T-helper 17 cell (primary cell): ENCODE data around the gene PNCK. TPM values are rescaled to one million over a fixed set of nuclear protein-coding genes. Genes with fewer than 3 reads are reported as not detected.
A peak's percentile ranks its signal among the peaks of the same experiment; 100 is the strongest.
"Not testable (repeated sequence)": the region's sequence is repeated elsewhere in the genome, so short reads cannot be mapped to it uniquely, and the experiment has no call there.

Experiments used
- ATAC-seq: fragments of 150-1000 bp; cut with Tn5 transposase; 2 replicates; pipeline ENCODE4 v1.10.0; 2021; ENCODE audit warnings: mild to moderate bottlenecking, moderate library complexity
- DNase-seq, 3 donors: peaks; one replicate each; pipeline versions ENCODE4 v3.0.0 to v3.0.0-alpha.2; 2020 to 2021
- H3K9me3 ChIP-seq: one replicate; pipeline ENCODE4 v1.7.0; 2013; ENCODE audit warnings: low read length, mild to moderate bottlenecking; ENCODE audit not compliant: control insufficient read depth, poor library complexity, severe bottlenecking
- H3K27ac Mint-ChIP-seq: one replicate; pipeline ENCODE4 v1.8.0; 2022; ENCODE audit warnings: mild to moderate bottlenecking, moderate library complexity, mixed read lengths
- H3K27me3 Mint-ChIP-seq: one replicate; pipeline ENCODE4 v1.8.0; 2022; ENCODE audit warnings: mixed read lengths
- H3K36me3 Mint-ChIP-seq: one replicate; pipeline ENCODE4 v1.8.0; 2022; ENCODE audit warnings: low read depth, mixed read lengths
- H3K4me1 Mint-ChIP-seq: one replicate; pipeline ENCODE4 v1.8.0; 2022; ENCODE audit warnings: mild to moderate bottlenecking, mixed read lengths
- H3K4me3 Mint-ChIP-seq: one replicate; pipeline ENCODE4 v1.8.0; 2022; ENCODE audit warnings: mild to moderate bottlenecking, moderate library complexity, mixed read lengths
- total RNA-seq, 4 donors: library from RNA in 2 of 4; stranded (reverse) in 2 of 4; gene quantifications; one replicate each; pipeline ENCODE4 v1.2.3 and lab custom pipeline; 2022 to 2026

The PNCK gene
- total RNA-seq, 2 donors from 2014 or later, result 0.72 TPM; not detected in 1

GRCh38 chrX:153694687-153695270, 21.2 kb upstream of the PNCK start:
- DNase-seq (no peak), ATAC-seq (no peak)
- Mint-ChIP-seq H3K36me3 (no peaks in the 10 kb centered on the region), H3K4me3 (no peak overlapping the region), H3K27ac (no peak overlapping the region), H3K27me3 (no peaks in the 10 kb centered on the region), H3K4me1 (peaks cover 5% of the 10 kb centered on the region)
- H3K9me3 ChIP-seq, result no peaks in the 10 kb centered on the region

DNA sequence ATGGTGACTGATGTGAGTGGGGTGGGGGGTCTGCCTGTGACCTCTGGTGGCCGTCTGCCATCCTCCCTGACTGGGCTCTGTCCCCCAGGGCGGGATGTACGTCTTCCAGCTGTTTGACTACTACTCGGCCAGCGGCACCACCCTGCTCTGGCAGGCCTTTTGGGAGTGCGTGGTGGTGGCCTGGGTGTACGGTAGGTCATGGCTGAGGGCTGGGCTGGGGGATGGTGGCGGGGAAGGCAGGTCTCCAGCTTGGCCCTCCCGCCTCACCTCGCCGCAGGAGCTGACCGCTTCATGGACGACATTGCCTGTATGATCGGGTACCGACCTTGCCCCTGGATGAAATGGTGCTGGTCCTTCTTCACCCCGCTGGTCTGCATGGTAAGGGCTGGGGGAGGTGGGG, 20.6 kb upstream of the PNCK start:
- H3K27ac Mint-ChIP-seq, H3K9me3 ChIP-seq, DNase-seq, ATAC-seq, H3K27me3 Mint-ChIP-seq, H3K4me1 Mint-ChIP-seq, H3K4me3 Mint-ChIP-seq, H3K36me3 Mint-ChIP-seq: not testable (repeated sequence)

DNA sequence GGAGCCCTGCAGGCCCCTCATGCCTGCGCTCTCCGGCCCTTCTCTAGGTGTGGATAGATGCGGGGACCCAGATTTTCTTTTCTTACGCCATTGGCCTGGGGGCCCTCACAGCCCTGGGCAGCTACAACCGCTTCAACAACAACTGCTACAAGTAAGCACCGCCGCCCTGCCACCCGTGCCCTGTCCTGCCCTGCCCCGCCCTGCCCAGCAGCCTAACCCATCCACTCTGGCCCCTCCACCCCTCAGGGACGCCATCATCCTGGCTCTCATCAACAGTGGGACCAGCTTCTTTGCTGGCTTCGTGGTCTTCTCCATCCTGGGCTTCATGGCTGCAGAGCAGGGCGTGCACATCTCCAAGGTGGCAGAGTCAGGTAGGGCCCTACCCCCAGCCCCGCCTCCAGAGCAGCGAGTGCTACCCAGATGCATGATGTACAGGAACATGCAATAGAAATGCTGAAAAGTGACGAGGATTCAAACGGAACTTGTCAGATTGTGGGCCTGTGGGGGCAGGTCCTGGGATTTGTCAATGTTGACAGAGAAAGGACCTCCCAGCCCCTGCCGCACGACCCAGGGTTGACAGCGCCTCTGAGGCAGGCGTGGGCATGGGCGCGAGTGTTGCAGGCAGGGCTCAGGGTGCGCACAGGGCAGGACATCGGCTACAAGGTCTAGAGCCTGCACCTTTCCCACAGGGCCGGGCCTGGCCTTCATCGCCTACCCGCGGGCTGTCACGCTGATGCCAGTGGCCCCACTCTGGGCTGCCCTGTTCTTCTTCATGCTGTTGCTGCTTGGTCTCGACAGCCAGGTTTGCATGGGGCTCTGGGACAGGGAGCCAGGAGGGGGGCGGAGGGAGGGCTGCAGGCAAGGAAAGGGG, 19.8 kb upstream of the PNCK start:
- Mint-ChIP-seq H3K27me3 (no peaks in the 10 kb centered on the region), H3K4me1 (peaks cover 5% of the 10 kb centered on the region), H3K36me3 (no peaks in the 10 kb centered on the region), H3K27ac (no peak overlapping the region), H3K4me3 (no peak overlapping the region)
- ATAC-seq (no peak), DNase-seq (no peak)
- no peaks in the 10 kb centered on the region for H3K9me3 ChIP-seq

GRCh38 chrX:153692611-153693156, 19.1 kb upstream of the PNCK start:
- H3K9me3 ChIP-seq, result no peaks in the 10 kb centered on the region
- Mint-ChIP-seq H3K27ac (no peak overlapping the region), H3K27me3 (no peaks in the 10 kb centered on the region), H3K4me3 (no peak overlapping the region), H3K4me1 (peaks cover 5% of the 10 kb centered on the region), H3K36me3 (no peaks in the 10 kb centered on the region)
- no peak for DNase-seq
- no peak for ATAC-seq

DNA sequence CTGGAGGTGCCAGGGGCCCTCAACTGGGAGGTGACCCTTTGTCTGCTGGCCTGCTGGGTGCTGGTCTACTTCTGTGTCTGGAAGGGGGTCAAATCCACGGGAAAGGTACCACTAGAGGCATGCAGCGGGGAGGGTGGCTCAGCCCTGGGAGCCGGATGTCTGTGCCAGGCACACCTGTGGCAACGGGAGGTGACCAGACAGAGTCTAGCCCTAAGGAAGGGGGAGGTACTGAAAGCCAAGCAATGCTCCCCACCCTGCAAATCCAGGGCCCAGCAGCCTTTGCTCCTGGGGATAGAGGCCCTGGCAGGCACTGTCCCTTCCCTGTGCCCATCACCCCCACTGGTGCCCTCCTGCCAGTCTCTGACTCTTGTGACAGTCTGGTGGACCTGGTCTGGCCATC, 18.4 kb upstream of the PNCK start:
- Mint-ChIP-seq H3K27me3 (no peaks in the 10 kb centered on the region), H3K36me3 (no peaks in the 10 kb centered on the region), H3K27ac (no peak overlapping the region)

DNA sequence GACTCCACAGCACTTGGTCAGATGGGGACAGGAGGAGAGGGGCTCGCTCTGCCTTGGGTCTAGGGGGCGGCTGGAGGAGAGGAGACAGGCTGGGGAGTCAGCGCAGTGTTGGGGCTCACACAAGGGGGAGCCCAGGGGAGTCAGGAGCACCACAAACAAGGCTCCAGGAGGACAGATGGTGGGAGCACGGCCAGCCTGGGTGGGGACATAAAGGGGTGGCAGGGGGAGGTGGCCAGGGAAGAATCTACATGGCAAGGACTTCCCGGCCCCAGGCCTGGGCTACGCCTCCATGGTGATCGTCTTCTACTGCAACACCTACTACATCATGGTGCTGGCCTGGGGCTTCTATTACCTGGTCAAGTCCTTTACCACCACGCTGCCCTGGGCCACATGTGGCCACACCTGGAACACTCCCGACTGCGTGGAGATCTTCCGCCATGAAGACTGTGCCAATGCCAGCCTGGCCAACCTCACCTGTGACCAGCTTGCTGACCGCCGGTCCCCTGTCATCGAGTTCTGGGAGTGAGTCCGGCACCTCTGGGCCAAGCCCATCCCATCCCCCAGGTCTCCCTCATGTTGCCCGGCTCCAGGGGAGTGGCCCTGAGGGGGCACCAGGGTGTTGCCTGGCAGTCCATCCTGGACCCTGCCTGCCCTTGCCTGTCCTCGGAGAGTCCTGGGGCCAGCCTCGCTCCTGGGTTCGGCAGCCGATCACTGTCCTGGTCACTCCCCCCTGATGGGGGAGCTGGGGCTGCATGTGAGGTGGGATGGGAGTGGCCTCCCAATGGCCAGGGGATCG, 17.6 kb upstream of the PNCK start:
- not testable (repeated sequence) for ATAC-seq

More for the DNA sequence above, 18.4 kb upstream of the PNCK start:
- DNase-seq, result no peak
- no peak for ATAC-seq
- no peaks in the 10 kb centered on the region for H3K9me3 ChIP-seq
- Mint-ChIP-seq H3K4me3 (no peak overlapping the region), H3K4me1 (peaks cover 5% of the 10 kb centered on the region)

DNA sequence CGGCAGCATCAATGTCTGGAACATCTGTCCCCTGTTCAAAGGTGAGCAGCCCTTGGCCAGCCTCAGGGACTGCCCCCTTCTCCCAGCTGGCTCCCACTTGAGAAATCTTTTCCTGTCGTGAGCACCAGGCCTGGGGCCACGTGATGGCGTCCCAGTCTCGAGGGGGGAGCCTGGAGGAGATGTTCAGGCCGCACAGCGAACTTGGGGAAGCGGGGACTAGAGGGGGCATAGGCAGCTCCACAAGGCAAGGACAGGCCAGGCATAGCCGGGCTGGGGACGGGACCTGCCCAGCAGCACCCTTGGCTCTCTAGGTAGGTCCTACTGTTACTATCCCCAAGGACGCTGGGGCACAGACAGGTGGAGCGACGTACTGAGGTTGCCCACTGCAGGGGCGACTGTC, 16.9 kb upstream of the PNCK start:
- ATAC-seq, result no peak
- Mint-ChIP-seq H3K27me3 (no peaks in the 10 kb centered on the region), H3K36me3 (no peaks in the 10 kb centered on the region), H3K4me1 (peaks cover 5% of the 10 kb centered on the region), H3K27ac (no peak overlapping the region), H3K4me3 (no peak overlapping the region)
- no peak for DNase-seq
- H3K9me3 ChIP-seq, result no peaks in the 10 kb centered on the region

More for the DNA sequence above, 17.6 kb upstream of the PNCK start:
- not testable (repeated sequence) for H3K9me3 ChIP-seq, H3K4me1 Mint-ChIP-seq, H3K27me3 Mint-ChIP-seq, H3K4me3 Mint-ChIP-seq, DNase-seq, H3K27ac Mint-ChIP-seq, H3K36me3 Mint-ChIP-seq

GRCh38 chrX:153689654-153690465, 16.2 kb upstream of the PNCK start:
- Mint-ChIP-seq H3K36me3 (no peaks in the 10 kb centered on the region), H3K27ac (no peak overlapping the region)
- no peak for DNase-seq

GRCh38 chrX:153688911-153689590, 15.4 kb upstream of the PNCK start:
- Mint-ChIP-seq H3K36me3 (no peaks in the 10 kb centered on the region), H3K4me1 (peaks cover 5% of the 10 kb centered on the region), H3K4me3 (no peak overlapping the region), H3K27me3 (no peaks in the 10 kb centered on the region), H3K27ac (no peak overlapping the region)
- no peak for ATAC-seq
- no peaks in the 10 kb centered on the region for H3K9me3 ChIP-seq
- DNase-seq, result no peak

More at GRCh38 chrX:153689654-153690465, 16.2 kb upstream of the PNCK start:
- Mint-ChIP-seq H3K4me3 (peak overlapping the region; percentile 7), H3K4me1 (peaks cover 5% of the 10 kb centered on the region), H3K27me3 (no peaks in the 10 kb centered on the region)
- no peak for ATAC-seq
- H3K9me3 ChIP-seq, result no peaks in the 10 kb centered on the region

DNA sequence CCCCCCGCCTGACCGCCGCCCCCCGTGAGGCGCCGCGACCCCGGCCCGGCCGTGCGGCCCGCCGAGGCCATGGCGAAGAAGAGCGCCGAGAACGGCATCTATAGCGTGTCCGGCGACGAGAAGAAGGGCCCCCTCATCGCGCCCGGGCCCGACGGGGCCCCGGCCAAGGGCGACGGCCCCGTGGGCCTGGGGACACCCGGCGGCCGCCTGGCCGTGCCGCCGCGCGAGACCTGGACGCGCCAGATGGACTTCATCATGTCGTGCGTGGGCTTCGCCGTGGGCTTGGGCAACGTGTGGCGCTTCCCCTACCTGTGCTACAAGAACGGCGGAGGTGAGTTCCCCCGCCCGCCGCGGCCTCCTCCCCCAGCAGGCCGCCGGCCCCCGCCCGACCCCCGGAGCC, 14.9 kb upstream of the PNCK start:
- Mint-ChIP-seq H3K27ac (no peak overlapping the region), H3K36me3 (no peaks in the 10 kb centered on the region), H3K4me3 (no peak overlapping the region), H3K4me1 (peaks cover 5% of the 10 kb centered on the region), H3K27me3 (no peaks in the 10 kb centered on the region)
- H3K9me3 ChIP-seq, result no peaks in the 10 kb centered on the region
- ATAC-seq, result no peak
- no peak for DNase-seq

DNA sequence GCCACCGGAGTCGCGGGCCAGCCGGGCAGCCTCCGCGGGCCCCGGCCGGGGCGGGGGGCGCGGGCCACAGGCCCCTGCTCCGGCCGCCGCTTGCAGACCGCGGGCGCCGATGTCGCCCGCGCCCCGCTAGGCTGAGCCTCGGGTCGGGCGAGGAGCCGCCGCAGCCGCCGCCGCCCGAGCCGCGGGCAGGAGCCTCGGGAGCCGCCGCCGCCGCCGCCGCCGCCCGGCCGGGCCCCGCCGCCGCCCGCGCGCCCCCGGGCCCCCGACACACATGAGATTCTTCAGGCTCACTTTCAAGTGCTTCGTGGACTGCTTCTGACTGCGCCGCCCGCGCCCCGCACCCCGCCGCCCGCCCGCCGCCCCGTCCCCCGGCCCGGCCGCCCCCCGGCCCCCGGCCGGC, 14.5 kb upstream of the PNCK start:
- peak; percentile 47 for ATAC-seq
- no peak overlapping the region for H3K4me3 Mint-ChIP-seq
- H3K27me3 Mint-ChIP-seq, result no peaks in the 10 kb centered on the region
- no peak for DNase-seq
- no peak overlapping the region for H3K27ac Mint-ChIP-seq
- H3K9me3 ChIP-seq, result no peaks in the 10 kb centered on the region
- H3K36me3 Mint-ChIP-seq, result no peaks in the 10 kb centered on the region
- peaks cover 5% of the 10 kb centered on the region for H3K4me1 Mint-ChIP-seq
